Measurements from ENCODE around the gene TNFRSF19.
"Not testable (repeated sequence)": the region's sequence is repeated elsewhere in the genome, so short reads cannot be mapped to it uniquely, and the experiment has no call there.

TNFRSF19 gene

GRCh38 chr13:23570921-23571315 is 706 bp downstream of the TNFRSF19 start:
- peak; percentile 61 for DNase-seq (ENCODE audit: low read depth, low spot score)

- DNase-seq (ENCODE audit: low read depth, low spot score), result no peak
Measured at GRCh38 chr13:23571431-23571830, 1.2 kb downstream of the TNFRSF19 start.

- DNase-seq (ENCODE audit: low read depth, low spot score), result no peak
Measured at GRCh38 chr13:23572836-23573235, 2.6 kb downstream of the TNFRSF19 start.

GRCh38 chr13:23574421-23575145 is 4.4 kb downstream of the TNFRSF19 start:
- DNase-seq (ENCODE audit: low read depth, low spot score), result no peak

GRCh38 chr13:23575632-23576031 is 5.4 kb downstream of the TNFRSF19 start:
- no peak for DNase-seq (ENCODE audit: low read depth, low spot score)

- DNase-seq (ENCODE audit: low read depth, low spot score), result peak; percentile 89
Measured at GRCh38 chr13:23578411-23579071, 8.3 kb downstream of the TNFRSF19 start.

- DNase-seq (ENCODE audit: low read depth, low spot score), result peak; percentile 96
Measured at GRCh38 chr13:23579072-23579895, 9.1 kb downstream of the TNFRSF19 start.

GRCh38 chr13:23579896-23580683 is 9.9 kb downstream of the TNFRSF19 start:
- DNase-seq (ENCODE audit: low read depth, low spot score), result no peak

- DNase-seq (ENCODE audit: low read depth, low spot score), result no peak
Measured at GRCh38 chr13:23580684-23581060, 10.5 kb downstream of the TNFRSF19 start.

GRCh38 chr13:23583491-23583890 is 13.3 kb downstream of the TNFRSF19 start:
- no peak for DNase-seq (ENCODE audit: low read depth, low spot score)

GRCh38 chr13:23584275-23584674 is 14.1 kb downstream of the TNFRSF19 start:
- no peak for DNase-seq (ENCODE audit: low read depth, low spot score)

GRCh38 chr13:23586336-23586735 is 16.1 kb downstream of the TNFRSF19 start:
- DNase-seq (ENCODE audit: low read depth, low spot score), result no peak

GRCh38 chr13:23588666-23589065 is 18.5 kb downstream of the TNFRSF19 start:
- no peak for DNase-seq (ENCODE audit: low read depth, low spot score)

GRCh38 chr13:23592596-23592995 is 22.4 kb downstream of the TNFRSF19 start:
- no peak for DNase-seq (ENCODE audit: low read depth, low spot score)

GRCh38 chr13:23593148-23593547 is 22.9 kb downstream of the TNFRSF19 start:
- DNase-seq (ENCODE audit: low read depth, low spot score), result no peak

- DNase-seq (ENCODE audit: low read depth, low spot score), result not testable (repeated sequence)
Measured at GRCh38 chr13:23594290-23594689, 24.1 kb downstream of the TNFRSF19 start.

- DNase-seq (ENCODE audit: low read depth, low spot score), result no peak
Measured at GRCh38 chr13:23598369-23598768, 28.2 kb downstream of the TNFRSF19 start.

- no peak for DNase-seq (ENCODE audit: low read depth, low spot score)
Measured at GRCh38 chr13:23599083-23599925, 29.1 kb downstream of the TNFRSF19 start.

GRCh38 chr13:23600100-23600499 is 29.9 kb downstream of the TNFRSF19 start:
- no peak for DNase-seq (ENCODE audit: low read depth, low spot score)

GRCh38 chr13:23600534-23600933 is 30.3 kb downstream of the TNFRSF19 start:
- no peak for DNase-seq (ENCODE audit: low read depth, low spot score)

GRCh38 chr13:23605831-23606230 is 35.6 kb downstream of the TNFRSF19 start:
- DNase-seq (ENCODE audit: low read depth, low spot score), result no peak
